K562 (cell line): ENCODE results near the gene ADGRB2. TPM values are rescaled to one million over a fixed set of nuclear protein-coding genes. Genes with fewer than 3 reads are reported as not detected.

Source experiments
- ATAC-seq: fragments of 200-7000 bp; cut with Tn5 transposase; 3 replicates; pipeline ENCODE4 v1.9.1; 2020; ENCODE audit warnings: moderate library complexity
- BruUV-seq: library from RNA; stranded (reverse); fragments of 400-500 nt; replicated peaks from 2 replicates; lab custom pipeline; 2021; lab: Mats Ljungman, UMichigan
- CTCF ChIA-PET: fragments of 300-600 bp; formaldehyde crosslinking; extraction: SDS; loops from one replicate; lab custom pipeline; 2021; ENCODE audit warnings: low intra/inter-chr PET ratio; lab: Yijun Ruan, JAX
- POLR2A ChIA-PET: fragments of 300-600, 350-650 bp; sonication (Branson Sonifier 250); formaldehyde crosslinking; extraction: SDS; loops from one replicate; lab custom pipeline; 2021; ENCODE audit warnings: antibody characterized with exemption, inconsistent platforms; lab: Yijun Ruan, JAX
- DNase-seq, 4 experiments: peaks; one replicate each; pipeline versions ENCODE4 v3.0.0 to v3.0.0-alpha.2; 2011 to 2018; ENCODE audit warnings: low spot score in 3 of 4, mixed read lengths in 3 of 4; ENCODE audit errors: extremely low read depth in 1 of 4
- FAIRE-seq: peaks from 2 replicates; lab custom pipeline; 2011; peaks lifted over from hg19 to GRCh38; lab: Jason Lieb, UNC
- H2AFZ ChIP-seq: 2 replicates; pipeline ENCODE4 v1.6.0; 2011; ENCODE audit warnings: low read depth, low read length, control low read depth, inconsistent platforms
- H3K27ac ChIP-seq: fragments of 200-600 bp; 3 replicates; pipeline ENCODE4 v1.8.0; 2011; ENCODE audit warnings: low read depth, mild to moderate bottlenecking, control low read depth, inconsistent platforms, low read length, moderate library complexity, mixed read lengths; ENCODE audit errors: extremely low read depth
- H3K27me3 ChIP-seq, 2 experiments: fragments of 300-600 bp in 1 of 2; 2 replicates in 1 of 2; 3 replicates in 1 of 2; pipeline versions ENCODE4 v1.6.0 to v1.8.0; 2011; ENCODE audit warnings: inconsistent platforms in 2 of 2, low read length in 2 of 2, mild to moderate bottlenecking in 1 of 2, mixed read lengths in 1 of 2, moderate library complexity in 1 of 2; ENCODE audit not compliant: control insufficient read depth in 2 of 2, insufficient read depth in 2 of 2
- H3K36me3 ChIP-seq: fragments of 300-600 bp; 3 replicates; pipeline ENCODE4 v1.8.0; 2011; ENCODE audit warnings: mild to moderate bottlenecking, low read length, inconsistent platforms; ENCODE audit not compliant: control insufficient read depth, insufficient read depth
- H3K4me1 ChIP-seq, 2 experiments: fragments of 200-600 bp in 1 of 2; replicated peaks in 1 of 2; 2 replicates in 1 of 2; 3 replicates in 1 of 2; pipeline versions ENCODE4 v1.5.1 to v1.8.0; 2011; ENCODE audit warnings: inconsistent platforms in 2 of 2, low read length in 2 of 2, mild to moderate bottlenecking in 1 of 2, mixed read lengths in 1 of 2, moderate library complexity in 1 of 2; ENCODE audit not compliant: control insufficient read depth in 2 of 2, insufficient read depth in 2 of 2
- H3K4me2 ChIP-seq: 2 replicates; pipeline ENCODE4 v1.6.1; 2011; ENCODE audit warnings: low read length, control low read depth, inconsistent platforms, mixed read lengths; ENCODE audit not compliant: insufficient read depth
- H3K4me3 ChIP-seq: fragments of 200-600 bp; sonication (generic), shearing (Covaris generic); 2 replicates; pipeline ENCODE4 v1.5.1; 2016; ENCODE audit warnings: control low read depth, inconsistent platforms
- H3K79me2 ChIP-seq: fragments of 200-600 bp; 3 replicates; pipeline ENCODE4 v1.8.0; 2011; ENCODE audit warnings: low read length, inconsistent platforms; ENCODE audit not compliant: control insufficient read depth, insufficient read depth
- H3K9ac ChIP-seq, 2 experiments: 2 replicates each; pipeline versions ENCODE4 v1.6.0 to v1.6.1; 2011; ENCODE audit warnings: low read depth in 2 of 2, low read length in 2 of 2, control low read depth in 1 of 2, inconsistent platforms in 1 of 2, mild to moderate bottlenecking in 1 of 2, mixed read lengths in 1 of 2; ENCODE audit not compliant: insufficient read depth in 1 of 2
- H3K9me1 ChIP-seq: one replicate; pipeline ENCODE4 v1.6.0; 2011; ENCODE audit warnings: inconsistent platforms, mild to moderate bottlenecking, low read length, moderate library complexity; ENCODE audit not compliant: control insufficient read depth, insufficient read depth
- H3K9me3 ChIP-seq: replicated peaks from 2 replicates; pipeline ENCODE4 v1.5.1; 2011; ENCODE audit warnings: low read depth, low read length, inconsistent platforms; ENCODE audit not compliant: control insufficient read depth, insufficient read depth
- H4K20me1 ChIP-seq: replicated peaks from 2 replicates; pipeline ENCODE4 v1.6.1; 2011; ENCODE audit warnings: low read length, inconsistent platforms, mixed read lengths; ENCODE audit not compliant: control insufficient read depth, insufficient read depth
- BRF1 ChIP-seq: IDR thresholded peaks from 3 replicates; pipeline ENCODE4 v1.6.1; 2011; ENCODE audit warnings: borderline replicate concordance, mild to moderate bottlenecking; ENCODE audit not compliant: insufficient read length; ENCODE audit errors: extremely low read depth
- CAMTA2 ChIP-seq: fragments of 250-450 bp; sonication (Bioruptor Pico); conservative IDR thresholded peaks from 2 replicates; pipeline ENCODE4 v1.5.1; 2022
- CBFA2T2 ChIP-seq: fragments of 450-650 bp; conservative IDR thresholded peaks from 2 replicates; pipeline ENCODE4 v1.6.1; 2017; ENCODE audit warnings: mild to moderate bottlenecking
- CEBPB ChIP-seq: fragments of 450-650 bp; IDR thresholded peaks from 2 replicates; pipeline ENCODE4 v1.6.1; 2016; ENCODE audit warnings: missing genetic modification characterization, missing compliant biosample characterization
- FOXA3 ChIP-seq, 2 experiments: fragments of 450-650 bp in 1 of 2; sonication (generic) in 1 of 2; formaldehyde crosslinking; IDR thresholded peaks in 1 of 2; conservative IDR thresholded peaks in 1 of 2; 2 replicates each; pipeline versions ENCODE4 v1.4.0 to v1.8.0; 2020 to 2022; ENCODE audit warnings: mild to moderate bottlenecking in 2 of 2, missing genetic modification reagents in 1 of 2
- FOXO4 ChIP-seq: fragments of 450-650 bp; formaldehyde crosslinking; IDR thresholded peaks from 2 replicates; pipeline ENCODE4 v1.4.0; 2020; ENCODE audit warnings: mild to moderate bottlenecking, moderate library complexity
- HDAC6 ChIP-seq: IDR thresholded peaks from 2 replicates; pipeline ENCODE4 v1.6.1; 2012; ENCODE audit warnings: low read depth, mild to moderate bottlenecking, control low read depth, inconsistent platforms, low read length, moderate library complexity
- MCM7 ChIP-seq, 2 experiments: fragments of 450-650 bp; IDR thresholded peaks; 2 replicates each; pipeline ENCODE4 v1.6.1; 2016 to 2018
- RBM22 ChIP-seq: fragments of 200-400 bp; formaldehyde crosslinking; IDR thresholded peaks from 2 replicates; pipeline ENCODE4 v1.6.1; 2018; ENCODE audit warnings: low read length, low read depth; ENCODE audit not compliant: poor library complexity, severe bottlenecking
- RBM34 ChIP-seq: fragments of 200-400 bp; formaldehyde crosslinking; IDR thresholded peaks from 2 replicates; pipeline ENCODE4 v1.6.1; 2018; ENCODE audit warnings: low read length, borderline replicate concordance; ENCODE audit not compliant: insufficient read depth
- SMC3 ChIP-seq: conservative IDR thresholded peaks from 2 replicates; pipeline ENCODE4 v1.6.1; 2011; ENCODE audit warnings: low read depth, low read length, improper control_type of control experiment; ENCODE audit not compliant: insufficient read depth
- TEAD1 ChIP-seq, 2 experiments: fragments of 450-650 bp in 1 of 2; sonication (generic) in 1 of 2; formaldehyde crosslinking; IDR thresholded peaks; 2 replicates each; pipeline versions ENCODE4 v1.4.0 to v1.8.0; 2020 to 2022; ENCODE audit warnings: mild to moderate bottlenecking in 2 of 2, missing genetic modification reagents in 1 of 2
- ZFP30 ChIP-seq: fragments of 250-450 bp; sonication (Bioruptor Pico); IDR thresholded peaks from 2 replicates; pipeline ENCODE4 v1.8.0; 2022; ENCODE audit warnings: moderate library complexity, mild to moderate bottlenecking, inconsistent platforms, borderline replicate concordance
- ZKSCAN8 ChIP-seq: fragments of 200-800 bp; sonication (Bioruptor generic); IDR thresholded peaks from 2 replicates; pipeline ENCODE4 v1.6.1; 2016; ENCODE audit warnings: missing genetic modification characterization, missing compliant biosample characterization
- ZNF224 ChIP-seq: sonication (generic); formaldehyde crosslinking; IDR thresholded peaks from 2 replicates; pipeline ENCODE4 v1.8.0; 2022; ENCODE audit warnings: mild to moderate bottlenecking, missing genetic modification reagents
- ZNF263 ChIP-seq: sonication (generic); formaldehyde crosslinking; IDR thresholded peaks from 2 replicates; pipeline ENCODE4 v1.8.0; 2022; ENCODE audit warnings: mild to moderate bottlenecking, missing genetic modification reagents, borderline replicate concordance
- ZNF57 ChIP-seq: fragments of 450-650 bp; formaldehyde crosslinking; IDR thresholded peaks from 2 replicates; pipeline ENCODE4 v1.4.0; 2020; ENCODE audit warnings: mild to moderate bottlenecking, moderate library complexity
- WGBS: fragments of 100-300 bp; shearing (Covaris generic); methylation state at CpG from one replicate; pipeline ENCODE4 v1.1.6; 2016; ENCODE audit warnings: low coverage, mixed read lengths; ENCODE audit not compliant: insufficient coverage; ENCODE audit errors: missing lambda C conversion rate; 5-methylcytosine and 5-hydroxymethylcytosine counted together
- in situ Hi-C: fragments of 300-500 bp; cut with MboI; formaldehyde crosslinking; loops from 4 replicates; pipeline ENCODE4 v1.15.0; 2018; ENCODE audit warnings: inconsistent platforms, mixed read lengths
- intact Hi-C: fragments of 100-400 bp; cut with micrococcal nuclease; formaldehyde crosslinking; loops from 2 replicates; pipeline ENCODE4 v1.14.2; 2022
- polyA plus RNA-seq, 8 experiments: library from polyadenylated mRNA; depleted of rRNA in 4 of 8; stranded (reverse) in 5 of 8; unstranded in 3 of 8; fragments of >200 nt; fragmentation: Nextera tagmentation in 2 of 8; fragmentation: Illumina TruSeq in 1 of 8; extraction: Ambion mirVana in 2 of 8; extraction: Trizol in 1 of 8; gene quantifications; 2 replicates each; pipeline versions ENCODE4 v1.2.1 to v1.2.3, GENCODE V29; 2011 to 2014; ENCODE audit warnings: inconsistent platforms in 1 of 8, missing spikeins in 1 of 8
- total RNA-seq, 7 experiments: library from RNA; depleted of rRNA in 6 of 7; stranded (reverse); fragments of >200 nt in 6 of 7; fragmentation: Illumina TruSeq in 2 of 7; extraction: Trizol in 2 of 7; gene quantifications; 2 replicates each; pipeline versions ENCODE4 v1.2.1 to v1.2.3, GENCODE V29; 2011 to 2021; ENCODE audit warnings: low replicate concordance in 1 of 7
- TF ChIP-seq, protein P1 (sequence below): sonication (generic); formaldehyde crosslinking; IDR thresholded peaks from 2 replicates; pipeline ENCODE4 v1.8.0; 2022; ENCODE audit warnings: mild to moderate bottlenecking, missing genetic modification reagents, borderline replicate concordance

ADGRB2 gene
- total and polyA plus RNA-seq, 9 of the 15 experiments (the other 6 are each of a cell fraction or from before 2014, with no cell fraction given): 0.04 to 0.23 (median 0.20) TPM; not detected in 2

- ChIA-PET POLR2A (interaction anchor here (0.6 to 1.0 kb wide), 2 partner anchors 13 to 62 kb away, joined by 3 to 4 read pairs; no protein-coding TSS in a partner anchor), CTCF (no interaction called here)
- no peaks in the 10 kb centered on the region for H4K20me1 ChIP-seq
- intact Hi-C loops: loop anchor here (10.0 kb wide), 2 partner anchors 218 to 282 kb away; no protein-coding TSS in a partner anchor
- WGBS: 31% methylated on average over 12 of the region's 12 CpGs
- no peaks in the 10 kb centered on the region for H3K79me2 ChIP-seq
- ATAC-seq (no peak), DNase-seq (no peak), FAIRE-seq (no peak)
- BruUV-seq: no TSS peak
- no peak overlapping the region for H3K27ac ChIP-seq
- no peak overlapping the region for H3K4me2 ChIP-seq
- H3K4me3 ChIP-seq: no peak overlapping the region
- peaks cover 20 to 24% of the 10 kb centered on the region in 2 experiments for H3K4me1 ChIP-seq
- H3K27me3 ChIP-seq: 0 out of 5 replicates have a peak, but pooled peaks cover 0 to 6% of the 10 kb centered on the region in 2 experiments
- H2AFZ ChIP-seq: no peak overlapping the region
- H3K9me1 ChIP-seq: peaks cover 2% of the 10 kb centered on the region
- no peaks in the 10 kb centered on the region for H3K36me3 ChIP-seq
- H3K9ac ChIP-seq: no peak overlapping the region
- in situ Hi-C loops: no loop called here
- H3K9me3 ChIP-seq: no peaks in the 10 kb centered on the region
- TF ChIP-seq, protein P1, sequence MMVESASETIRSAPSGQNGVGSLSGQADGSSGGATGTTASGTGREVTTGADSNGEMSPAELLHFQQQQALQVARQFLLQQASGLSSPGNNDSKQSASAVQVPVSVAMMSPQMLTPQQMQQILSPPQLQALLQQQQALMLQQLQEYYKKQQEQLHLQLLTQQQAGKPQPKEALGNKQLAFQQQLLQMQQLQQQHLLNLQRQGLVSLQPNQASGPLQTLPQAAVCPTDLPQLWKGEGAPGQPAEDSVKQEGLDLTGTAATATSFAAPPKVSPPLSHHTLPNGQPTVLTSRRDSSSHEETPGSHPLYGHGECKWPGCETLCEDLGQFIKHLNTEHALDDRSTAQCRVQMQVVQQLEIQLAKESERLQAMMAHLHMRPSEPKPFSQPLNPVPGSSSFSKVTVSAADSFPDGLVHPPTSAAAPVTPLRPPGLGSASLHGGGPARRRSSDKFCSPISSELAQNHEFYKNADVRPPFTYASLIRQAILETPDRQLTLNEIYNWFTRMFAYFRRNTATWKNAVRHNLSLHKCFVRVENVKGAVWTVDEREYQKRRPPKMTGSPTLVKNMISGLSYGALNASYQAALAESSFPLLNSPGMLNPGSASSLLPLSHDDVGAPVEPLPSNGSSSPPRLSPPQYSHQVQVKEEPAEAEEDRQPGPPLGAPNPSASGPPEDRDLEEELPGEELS (CRISPR knock-in tag): no peak
- no peak for TF ChIP-seq TEAD1 (CRISPR knock-in tag; IDR thresholded peaks at IDR 0.05)
- TF ChIP-seq RBM34: no peak
- no peak for TF ChIP-seq BRF1
- TF ChIP-seq FOXA3 (CRISPR knock-in tag; conservative IDR thresholded peaks at IDR 0.05 in 1 of 2, IDR thresholded peaks at IDR 0.05 in 1 of 2): no peak
- TF ChIP-seq CAMTA2 (CRISPR knock-in tag): no peak
- no peak for TF ChIP-seq CEBPB (tag)
- no peak for TF ChIP-seq SMC3
- TF ChIP-seq HDAC6: no peak
- TF ChIP-seq ZKSCAN8 (CRISPR knock-in tag): no peak
- TF ChIP-seq ZNF263 (CRISPR knock-in tag): no peak
- no peak for TF ChIP-seq CBFA2T2
- TF ChIP-seq ZNF57 (CRISPR knock-in tag): no peak
- no peak for TF ChIP-seq RBM22
- TF ChIP-seq ZNF224 (CRISPR knock-in tag): no peak
- TF ChIP-seq FOXO4 (CRISPR knock-in tag): no peak
- no peak for TF ChIP-seq ZFP30
- TF ChIP-seq MCM7 (IDR thresholded peaks at IDR 0.05): no peak
Observed at GRCh38 chr1:31782421-31783410, 18.6 kb upstream of the ADGRB2 start.
